22Rv1 (cell line): ENCODE results near the gene TCEA2.

Experiments
- CTCF ChIP-seq: fragments of 450-650 bp; IDR thresholded peaks from 2 replicates; pipeline ENCODE4 v1.5.1; 2017; ENCODE audit warnings: mild to moderate bottlenecking
- ZFX ChIP-seq: fragments of 450-650 bp; IDR thresholded peaks from 2 replicates; pipeline ENCODE4 v1.6.1; 2017; ENCODE audit warnings: antibody characterized with exemption, borderline replicate concordance

- TF ChIP-seq CTCF: no peak
- no peak for TF ChIP-seq ZFX
Observed at GRCh38 chr20:64068386-64069208, 5.6 kb downstream of the TCEA2 start.
